NCI-H2227 (cell line): ENCODE data around the gene FOXK1.
A peak's percentile ranks its signal among the peaks of the same experiment; 100 is the strongest.
"Not testable (repeated sequence)": the region's sequence is repeated elsewhere in the genome, so short reads cannot be mapped to it uniquely, and the experiment has no call there.

ENCODE experiments used
- DNase-seq: peaks from one replicate; lab custom pipeline; 2025; ENCODE audit not compliant: unreplicated experiment; lab: John Stamatoyannopoulos, UW

Gene FOXK1

DNA sequence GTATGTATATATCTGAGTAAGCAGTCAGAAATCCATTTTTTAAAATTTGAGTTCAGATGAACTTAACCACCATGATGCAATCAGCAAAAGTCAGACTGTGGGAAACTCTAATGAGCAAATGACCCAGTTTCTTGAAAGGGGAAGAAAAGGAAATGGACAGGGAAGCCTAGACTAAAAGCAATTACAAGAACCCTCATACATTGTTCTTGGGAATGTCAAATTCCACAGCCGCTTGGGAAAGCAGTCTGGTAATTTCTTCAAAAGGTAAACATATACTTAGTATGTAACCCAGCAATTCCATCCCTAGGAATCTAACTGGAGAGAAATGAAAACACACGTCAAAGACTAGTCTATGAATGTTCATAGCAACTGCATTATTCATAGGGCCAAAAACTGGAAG lies 16.4 kb upstream of the FOXK1 start:
- no peak for DNase-seq

DNA sequence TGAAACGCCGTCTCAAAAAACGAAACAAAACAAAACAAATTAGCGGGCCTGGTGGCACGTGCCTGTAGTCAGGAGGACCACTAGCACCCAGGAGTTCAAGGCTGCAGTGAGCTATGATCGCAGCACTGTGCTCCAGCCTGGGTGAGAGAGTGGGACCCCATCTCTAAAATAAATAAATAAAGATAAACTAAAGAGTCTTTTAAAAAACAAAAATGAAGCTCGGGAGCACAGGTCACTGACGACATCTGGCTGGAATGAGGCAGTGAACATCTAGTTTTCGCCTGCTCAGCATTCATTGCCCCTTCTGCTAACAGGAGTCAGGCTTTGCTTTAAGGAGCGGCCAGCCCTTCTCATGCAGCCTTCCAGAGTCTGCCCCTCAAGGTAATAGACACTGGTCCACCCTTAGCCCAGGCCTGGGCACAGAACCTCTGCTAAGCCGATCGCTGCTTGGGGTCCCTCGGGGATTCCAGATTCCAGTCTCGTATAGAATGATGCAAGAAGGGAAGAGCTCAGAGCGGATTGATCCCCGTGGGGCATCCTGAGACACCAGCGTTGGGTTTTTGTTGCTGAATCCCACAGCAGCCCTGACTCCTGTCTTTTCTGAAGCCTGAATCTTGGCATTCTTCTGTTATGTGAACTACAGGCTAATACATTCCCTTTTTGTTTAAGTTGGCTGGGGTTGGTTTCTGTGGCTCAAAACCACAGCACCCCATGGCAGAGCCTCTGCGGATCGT lies 14.2 kb upstream of the FOXK1 start:
- DNase-seq, result no peak

DNA sequence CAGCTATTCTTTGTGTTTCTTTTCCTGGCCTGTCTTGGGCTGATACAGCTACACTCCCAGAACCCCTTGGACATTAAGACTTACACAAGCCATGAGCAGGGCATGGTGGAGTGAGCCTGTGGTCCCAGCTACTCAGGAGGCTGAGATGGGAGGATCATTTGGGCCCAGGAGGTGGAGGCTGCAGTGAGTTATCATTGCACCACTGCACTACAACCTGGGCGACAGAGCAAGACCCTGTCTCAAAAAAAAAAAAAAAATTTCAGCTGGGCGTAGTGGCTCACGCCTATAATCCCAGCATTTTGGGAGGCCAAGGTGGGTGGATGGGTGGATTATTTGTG lies 13.6 kb upstream of the FOXK1 start:
- DNase-seq, result no peak

DNA sequence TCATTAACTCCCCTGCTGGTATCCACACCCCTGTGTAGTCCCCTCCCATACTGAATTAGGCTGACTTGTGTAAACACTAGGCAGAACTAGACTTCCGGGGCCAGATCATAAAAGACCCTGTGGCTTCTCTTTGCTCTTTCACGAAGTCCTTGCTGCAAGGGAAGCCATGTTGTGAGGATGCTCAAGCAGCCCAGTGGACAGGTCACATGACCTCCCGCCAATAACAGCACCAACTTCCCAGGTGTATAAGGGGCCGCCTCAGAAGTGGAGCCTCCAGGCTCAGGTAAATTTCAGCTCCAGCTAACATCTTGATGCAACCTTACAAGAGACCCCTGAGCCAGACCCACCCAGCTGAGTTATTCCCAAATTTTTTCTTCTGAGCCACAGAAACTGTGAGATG lies 11.3 kb upstream of the FOXK1 start:
- DNase-seq, result no peak

DNA sequence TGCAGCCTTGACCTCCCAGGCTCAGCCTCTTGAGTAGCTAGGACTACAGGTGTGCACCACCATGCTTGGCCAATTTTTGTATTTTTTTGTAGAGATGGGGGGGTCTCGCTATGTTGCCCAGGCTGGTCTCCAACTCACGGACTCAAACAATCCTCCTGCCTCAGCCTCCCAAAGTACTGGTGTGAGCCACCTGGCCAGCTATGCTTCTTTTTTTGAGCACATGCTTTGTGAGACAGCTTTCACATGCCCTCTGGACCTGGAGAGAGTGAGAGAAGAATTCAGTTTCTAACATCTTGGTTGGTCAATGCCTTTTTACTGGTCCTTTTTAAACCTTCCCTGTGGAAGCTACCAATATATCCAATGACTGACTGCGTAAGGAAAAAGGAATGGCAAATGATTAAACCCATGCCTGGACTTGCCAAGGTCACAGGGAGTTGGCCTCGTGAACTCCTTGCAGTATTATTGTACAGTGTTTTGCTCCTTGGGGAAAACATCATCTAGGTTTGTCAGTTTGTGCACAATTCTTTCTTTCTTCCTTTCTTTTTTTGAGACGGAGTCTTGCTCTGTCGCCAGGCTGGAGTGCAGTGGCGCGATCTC lies 6.2 kb upstream of the FOXK1 start:
- no peak for DNase-seq

DNA sequence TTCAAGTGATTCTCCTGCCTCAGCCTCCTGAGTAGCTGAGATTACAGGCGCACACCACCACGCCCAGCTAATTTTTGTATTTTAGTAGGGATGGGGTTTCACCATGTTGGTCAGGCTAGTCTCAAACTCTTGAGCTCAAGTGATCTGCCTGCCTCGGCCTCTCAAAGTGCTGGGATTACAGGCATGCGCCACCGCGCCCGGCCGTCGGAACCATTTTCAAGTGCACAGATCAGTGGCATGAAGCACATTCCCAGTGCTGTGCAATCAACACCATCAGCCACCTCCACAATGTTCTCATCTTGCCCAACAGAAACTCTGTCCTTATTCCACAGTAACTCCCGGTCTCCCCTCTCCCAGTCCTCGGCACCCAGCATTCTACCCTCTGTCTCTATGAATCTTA lies 4.6 kb upstream of the FOXK1 start:
- DNase-seq, result not testable (repeated sequence)

DNA sequence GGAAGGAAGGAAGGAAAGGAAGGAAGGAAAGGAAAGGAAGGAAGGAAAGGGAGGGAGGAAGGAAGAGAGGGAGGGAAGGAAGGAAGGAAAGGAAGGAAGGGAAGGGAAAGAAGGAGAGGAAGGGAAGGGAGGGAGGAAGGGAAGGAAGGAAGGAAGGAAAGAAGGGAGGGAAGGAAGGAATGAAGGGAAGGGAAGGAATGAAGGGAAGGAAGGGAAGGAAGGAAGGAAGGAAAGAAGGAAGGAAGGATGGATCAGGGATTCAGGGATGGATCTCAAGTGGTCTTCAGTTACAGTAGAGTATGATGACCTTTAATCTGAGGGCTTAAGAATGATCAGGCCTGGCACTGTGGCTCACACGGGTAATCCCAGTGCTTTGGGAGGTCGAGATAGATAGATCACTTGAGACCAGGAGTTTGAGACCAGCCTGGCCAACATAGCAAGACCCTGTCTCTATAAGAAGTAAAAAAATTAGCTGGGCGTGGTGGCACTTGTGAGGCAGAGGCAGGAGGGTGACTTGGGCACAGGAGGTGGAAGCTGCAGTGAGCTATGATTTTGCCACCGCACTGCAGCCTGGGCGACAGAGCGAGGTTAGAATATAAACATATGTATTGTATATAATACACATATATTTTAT lies 760 bp upstream of the FOXK1 start:
- DNase-seq, result no peak

DNA sequence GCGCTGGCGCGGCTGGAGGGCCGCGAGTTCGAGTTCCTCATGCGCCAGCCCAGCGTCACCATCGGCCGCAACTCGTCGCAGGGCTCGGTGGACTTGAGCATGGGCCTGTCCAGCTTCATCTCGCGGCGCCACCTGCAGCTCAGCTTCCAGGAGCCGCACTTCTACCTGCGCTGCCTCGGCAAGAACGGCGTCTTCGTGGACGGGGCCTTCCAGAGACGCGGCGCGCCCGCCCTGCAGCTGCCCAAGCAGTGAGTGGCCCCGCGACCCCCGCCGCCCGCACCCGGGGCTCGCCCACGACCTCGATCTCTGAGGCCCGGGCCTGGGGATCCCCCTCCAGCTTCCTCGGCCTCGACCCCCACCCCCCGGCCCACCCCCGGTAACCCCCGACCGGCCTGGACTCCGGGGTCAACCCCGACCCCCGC lies 537 bp downstream of the FOXK1 start:
- peak; percentile 51 for DNase-seq

DNA sequence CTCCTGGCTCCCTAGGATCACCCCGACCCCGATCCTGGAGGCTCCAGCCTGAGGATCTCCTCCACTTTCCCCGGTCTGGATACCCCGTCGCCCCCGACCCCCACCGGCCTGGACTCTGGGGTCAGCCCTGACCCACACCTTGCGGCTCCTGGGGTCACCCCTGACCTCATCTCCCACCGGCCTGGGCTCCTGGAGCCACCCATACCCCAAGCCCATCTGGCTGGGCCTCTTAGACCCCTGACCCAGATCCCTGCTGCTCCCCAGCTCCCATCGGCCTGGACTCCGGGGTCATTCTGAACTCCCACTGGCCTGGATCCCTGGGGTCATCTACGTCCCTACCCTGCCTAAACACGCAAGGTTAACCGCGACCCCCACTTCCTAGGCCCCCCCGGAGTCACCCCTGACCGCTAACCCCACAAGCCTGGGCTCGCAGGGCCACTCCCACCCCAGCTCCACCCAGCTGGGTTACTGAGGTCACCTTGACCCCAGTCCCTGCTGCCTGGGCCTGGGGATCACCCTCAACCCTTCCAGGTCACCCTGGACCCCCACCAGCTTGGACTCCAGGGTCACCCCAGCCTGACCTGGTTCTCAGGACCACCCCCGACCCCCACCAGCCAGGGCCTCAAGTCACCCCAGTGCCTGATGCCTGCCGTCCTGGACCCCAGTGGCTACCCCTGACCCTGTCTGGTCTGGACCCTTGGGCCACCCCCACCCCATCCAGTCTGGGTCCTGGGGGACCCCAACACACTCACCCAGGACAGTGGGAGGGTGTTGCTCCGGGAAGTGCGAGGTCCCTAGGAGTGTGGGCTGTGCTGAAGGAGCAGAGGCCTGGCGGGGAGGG lies 1.2 kb downstream of the FOXK1 start:
- no peak for DNase-seq

DNA sequence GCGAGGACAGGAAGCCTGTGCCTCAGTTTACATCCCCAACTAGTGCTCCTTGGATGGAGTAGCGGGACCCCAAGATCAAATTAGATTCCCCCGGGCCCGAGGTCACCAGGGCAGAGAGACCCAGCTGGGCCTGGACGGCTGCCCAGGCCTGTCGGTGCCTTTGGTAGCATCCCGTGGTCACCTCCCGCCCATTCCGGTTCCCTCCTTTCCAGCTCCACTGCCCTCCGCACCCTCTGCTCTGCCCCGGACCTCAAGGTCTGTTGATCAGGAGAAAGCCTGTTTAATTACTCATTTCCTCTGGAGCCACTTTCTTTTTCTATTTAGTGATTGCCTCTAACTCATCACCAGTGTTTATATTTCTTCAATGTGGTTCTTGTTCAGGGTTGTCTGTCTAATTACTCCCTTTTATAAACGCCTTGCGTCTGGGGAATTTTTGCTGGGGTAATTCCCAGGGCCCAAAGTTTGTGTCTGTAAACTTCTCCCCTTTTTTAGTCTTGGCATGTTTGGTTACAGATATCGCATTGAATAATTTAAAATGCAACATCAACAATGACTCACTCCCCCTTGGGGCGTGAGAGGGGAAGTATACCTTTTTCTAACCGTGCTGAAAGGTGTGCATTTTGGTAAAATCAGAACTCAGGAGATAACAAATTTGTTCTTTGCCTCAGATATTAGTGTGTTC lies 1.9 kb downstream of the FOXK1 start:
- no peak for DNase-seq

DNA sequence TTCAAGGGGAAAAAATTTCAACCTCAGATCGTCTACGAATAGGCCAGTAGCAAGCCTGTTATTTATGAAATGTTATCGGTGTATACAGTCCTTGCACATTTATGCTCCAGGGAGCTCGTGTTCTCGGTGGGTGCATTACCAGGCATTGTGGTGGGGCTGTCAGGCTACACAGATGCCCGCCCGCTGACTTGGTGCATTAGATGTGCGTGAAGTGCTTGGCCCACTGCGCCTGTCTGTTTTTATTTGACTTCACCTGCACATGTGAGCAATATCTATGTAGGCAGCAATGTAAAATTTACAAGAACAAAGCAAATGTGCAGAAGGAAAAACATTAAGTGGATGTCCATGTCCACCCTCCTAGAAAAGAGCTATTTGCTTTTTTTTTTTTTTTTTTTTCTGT lies 2.8 kb downstream of the FOXK1 start:
- no peak for DNase-seq

DNA sequence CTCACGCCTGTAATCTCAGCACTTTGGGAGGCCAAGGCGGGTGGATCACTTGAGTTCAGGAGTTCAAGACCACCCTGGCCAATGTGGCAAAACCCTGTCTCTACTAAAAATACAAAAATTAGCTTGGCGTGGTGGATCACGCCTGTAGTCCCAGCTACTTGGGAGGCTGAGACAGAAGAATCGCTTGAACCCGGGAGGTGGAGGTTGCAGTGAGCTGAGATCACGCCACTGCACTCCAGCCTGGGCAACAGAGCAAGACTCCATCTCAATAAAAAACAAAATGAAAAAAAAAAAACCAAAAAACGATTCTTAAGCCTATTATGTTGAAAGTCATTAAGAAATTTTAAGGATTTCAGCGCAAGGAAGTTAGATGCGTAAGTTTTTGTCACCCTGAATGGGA lies 3.6 kb downstream of the FOXK1 start:
- DNase-seq, result not testable (repeated sequence)

DNA sequence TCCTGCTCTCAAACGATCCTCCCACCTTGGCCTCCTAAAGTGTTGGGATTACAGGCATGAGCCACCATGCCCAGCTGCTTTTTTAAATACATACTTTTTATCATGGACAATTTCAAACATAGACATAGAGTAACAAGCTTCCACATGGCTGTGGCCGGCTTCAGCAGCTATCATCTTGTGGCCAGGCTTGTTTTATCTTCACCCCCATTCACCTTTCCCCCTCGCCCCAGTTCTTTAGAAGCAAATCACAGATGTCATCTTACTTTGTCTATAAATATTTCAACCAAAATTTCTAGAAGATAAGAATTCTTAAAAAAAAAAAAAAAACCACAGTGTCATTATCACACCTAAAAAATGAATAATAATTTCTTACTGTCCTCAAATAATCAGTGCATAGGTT lies 5.9 kb downstream of the FOXK1 start:
- no peak for DNase-seq

DNA sequence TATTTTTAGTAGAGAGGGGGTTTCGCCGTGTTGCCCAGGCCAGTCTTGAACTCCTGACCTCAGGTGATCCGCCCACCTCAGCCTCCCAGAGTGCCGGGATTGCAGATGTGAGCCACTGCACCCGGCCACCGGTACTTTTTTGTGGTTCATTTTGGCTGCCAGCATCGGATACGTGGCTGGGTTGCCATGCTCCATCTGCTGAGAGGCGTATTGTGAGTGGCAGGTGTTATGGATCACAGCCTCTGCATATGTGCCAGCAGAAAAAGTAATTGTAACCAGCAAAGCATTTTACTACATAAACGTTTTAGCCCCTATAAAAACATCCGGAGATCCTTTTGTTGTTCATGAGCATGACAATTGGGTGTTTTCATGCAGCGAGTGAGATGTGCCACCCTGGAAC lies 7.1 kb downstream of the FOXK1 start:
- DNase-seq, result no peak

DNA sequence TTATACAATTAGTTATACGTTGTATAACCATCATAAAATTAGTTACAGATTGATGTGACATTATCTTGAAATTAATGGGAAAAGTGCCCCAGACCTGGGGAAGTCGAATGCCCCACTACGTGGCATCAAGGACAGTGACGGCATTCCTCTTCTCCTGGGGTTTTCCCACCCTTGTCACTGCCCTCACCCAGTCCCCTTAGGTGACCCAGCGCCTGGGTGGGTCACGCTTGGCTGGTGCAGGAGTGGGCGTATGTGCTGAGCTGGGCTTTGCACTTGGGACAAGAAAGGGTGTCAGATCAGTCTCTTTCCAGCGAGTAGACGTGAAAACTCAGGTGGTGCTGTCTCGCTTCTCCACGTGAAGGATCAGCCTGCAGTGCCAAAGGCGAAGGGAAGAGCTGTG lies 7.6 kb downstream of the FOXK1 start:
- DNase-seq, result no peak

DNA sequence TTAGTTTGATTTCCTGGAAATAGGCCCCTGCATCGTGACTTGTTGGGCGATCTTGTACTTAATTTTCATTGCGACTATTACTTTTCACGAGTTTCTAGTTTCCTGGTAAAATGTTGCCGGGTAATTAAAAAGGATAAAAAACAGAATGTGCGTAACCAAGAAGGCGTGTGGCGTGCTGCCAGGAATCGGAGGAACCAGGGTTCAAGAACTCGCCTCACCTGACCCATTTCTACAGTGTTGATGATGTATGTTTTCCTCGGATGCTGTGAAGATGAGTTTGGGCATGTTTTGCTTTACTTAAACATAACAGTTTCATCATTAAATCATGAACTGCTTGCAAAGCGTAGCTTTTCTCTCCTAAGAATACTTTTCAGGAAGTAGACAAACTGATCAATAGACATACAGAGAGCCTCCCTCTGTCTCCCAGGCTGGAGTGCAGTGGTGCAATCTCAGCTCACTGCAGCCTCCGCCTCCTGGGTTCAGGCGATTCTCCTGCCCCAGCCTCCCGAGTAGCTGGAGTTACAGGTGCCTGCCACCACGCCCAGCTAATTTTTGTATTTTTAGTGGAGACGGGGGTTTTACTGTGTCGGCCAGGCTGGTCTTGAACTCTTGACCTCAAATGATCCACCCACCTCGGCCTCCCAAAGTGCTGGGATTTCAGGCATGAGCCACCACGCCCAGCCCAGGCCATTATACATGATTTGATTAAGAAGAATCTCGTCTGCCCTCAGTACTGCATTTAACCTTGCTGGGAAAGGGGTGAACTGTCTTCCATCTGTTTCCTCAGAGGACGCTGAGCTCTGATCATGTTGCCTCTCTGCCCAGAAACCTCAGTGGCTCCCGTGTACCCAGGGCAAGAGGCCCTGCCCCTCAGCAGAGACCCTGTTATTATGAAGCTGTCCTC lies 9.1 kb downstream of the FOXK1 start:
- DNase-seq, result no peak

DNA sequence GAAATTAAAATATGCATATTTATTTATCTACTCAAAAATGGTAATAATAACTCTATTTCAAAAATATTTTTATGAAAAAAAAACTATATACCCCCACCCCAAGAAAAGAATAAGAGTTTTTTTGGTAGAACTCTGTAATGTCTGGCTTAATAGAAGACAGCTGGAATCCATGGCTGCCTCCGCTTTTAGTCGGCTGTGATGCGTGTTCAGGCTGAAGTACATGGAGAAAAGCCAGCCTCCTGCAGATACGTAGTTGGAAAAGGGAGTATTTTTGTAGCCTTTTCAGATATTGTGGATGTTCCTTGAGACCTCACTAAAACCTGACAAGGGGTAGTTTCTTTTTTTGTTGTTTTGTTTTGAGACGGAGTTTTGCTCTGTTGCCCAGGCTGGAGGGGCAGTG lies 10.0 kb downstream of the FOXK1 start:
- no peak for DNase-seq

DNA sequence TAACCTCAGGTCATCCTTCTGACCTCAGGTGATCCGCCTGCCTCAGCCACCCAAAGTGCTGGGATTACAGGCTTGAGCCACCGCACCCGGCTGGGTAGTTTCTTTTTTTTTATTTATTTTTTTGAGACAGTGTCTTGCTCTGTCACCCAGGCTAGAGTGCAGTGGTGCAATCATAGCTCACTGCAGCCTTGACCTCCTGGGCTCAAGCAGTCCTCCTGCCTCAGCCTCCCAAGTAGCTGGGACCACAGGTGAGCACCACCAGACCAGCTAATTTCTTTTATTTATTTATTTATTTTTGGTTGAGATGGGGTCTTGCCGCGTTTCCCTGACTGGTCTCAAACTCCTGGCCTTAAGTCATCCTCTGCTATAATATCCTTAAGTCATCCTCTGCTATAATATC lies 10.5 kb downstream of the FOXK1 start:
- not testable (repeated sequence) for DNase-seq

DNA sequence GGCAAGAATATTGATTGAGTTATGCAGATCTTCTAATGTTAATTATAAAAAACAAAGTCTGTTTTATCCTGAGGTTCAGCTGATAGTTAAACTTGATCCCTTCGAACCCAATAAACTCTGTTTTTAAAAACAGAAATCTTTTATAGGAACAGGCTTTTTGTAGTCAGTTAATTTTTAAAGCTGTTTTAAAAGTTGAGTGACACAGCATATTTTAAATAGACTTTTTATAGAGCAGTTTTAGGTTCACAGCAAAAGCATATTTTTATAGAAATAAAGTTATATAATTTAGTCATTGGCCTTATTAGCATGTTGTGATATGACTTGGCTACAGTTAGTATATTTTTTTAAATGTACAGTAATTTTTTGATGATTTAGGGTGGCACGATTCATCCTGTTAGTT lies 11.1 kb downstream of the FOXK1 start:
- DNase-seq, result no peak

DNA sequence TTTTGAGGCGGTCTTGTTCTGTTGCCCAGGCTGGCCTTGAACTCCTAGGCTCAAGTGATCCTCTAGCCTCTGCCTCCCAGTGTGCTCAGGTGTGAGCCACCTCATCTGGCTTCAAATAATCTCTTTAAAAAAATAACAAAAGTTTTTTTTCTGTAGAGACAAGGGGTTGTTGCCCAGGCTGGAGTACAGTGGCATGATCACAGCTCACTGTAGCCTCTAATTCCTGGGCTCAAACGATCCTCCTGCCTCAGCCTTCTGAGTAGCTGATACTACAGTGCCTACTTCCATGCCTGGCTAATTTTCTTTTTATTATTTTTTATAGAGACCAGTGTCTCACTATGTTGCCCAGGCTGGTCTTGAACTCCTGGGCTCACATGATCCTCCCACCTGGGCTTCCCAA lies 11.7 kb downstream of the FOXK1 start:
- DNase-seq, result no peak
